GM18502 (cell line): ENCODE measurements around the gene SLIT3.

Experiments used
- ATAC-seq: cut with Tn5 transposase; IDR thresholded peaks from one replicate; pipeline ENCODE4 v1.9.1; 2021; ENCODE audit warnings: mild to moderate bottlenecking; ENCODE audit not compliant: unreplicated experiment, poor library complexity

Gene SLIT3

GRCh38 chr5:168948746-168949145, 352.2 kb downstream of the SLIT3 start:
- no peak for ATAC-seq

- ATAC-seq: peak; percentile 77
Measured at GRCh38 chr5:168947212-168947868, 353.6 kb downstream of the SLIT3 start.

- no peak for ATAC-seq
Measured at GRCh38 chr5:168946363-168946762, 354.6 kb downstream of the SLIT3 start.

GRCh38 chr5:168944004-168944403, 356.9 kb downstream of the SLIT3 start:
- no peak for ATAC-seq

- no peak for ATAC-seq
Measured at GRCh38 chr5:168943091-168943884, 357.7 kb downstream of the SLIT3 start.

- ATAC-seq: peak; percentile 52
Measured at GRCh38 chr5:168941901-168942300, 359.0 kb downstream of the SLIT3 start.

- no peak for ATAC-seq
Measured at GRCh38 chr5:168940712-168941111, 360.2 kb downstream of the SLIT3 start.

GRCh38 chr5:168939887-168940544, 360.9 kb downstream of the SLIT3 start:
- ATAC-seq: no peak

GRCh38 chr5:168939156-168939800, 361.7 kb downstream of the SLIT3 start:
- ATAC-seq: no peak

- ATAC-seq: no peak
Measured at GRCh38 chr5:168936511-168936910, 364.4 kb downstream of the SLIT3 start.

GRCh38 chr5:168935183-168935582, 365.8 kb downstream of the SLIT3 start:
- ATAC-seq: no peak

GRCh38 chr5:168934169-168934568, 366.8 kb downstream of the SLIT3 start:
- ATAC-seq: no peak

- no peak for ATAC-seq
Measured at GRCh38 chr5:168932400-168933189, 368.3 kb downstream of the SLIT3 start.

- ATAC-seq: peak; percentile 47
Measured at GRCh38 chr5:168931638-168932345, 369.1 kb downstream of the SLIT3 start.

GRCh38 chr5:168929656-168930055, 371.3 kb downstream of the SLIT3 start:
- ATAC-seq: no peak

- no peak for ATAC-seq
Measured at GRCh38 chr5:168925160-168925559, 375.8 kb downstream of the SLIT3 start.

GRCh38 chr5:168921147-168921866, 379.6 kb downstream of the SLIT3 start:
- no peak for ATAC-seq

GRCh38 chr5:168920019-168920810, 380.7 kb downstream of the SLIT3 start:
- ATAC-seq: no peak
